NCI-H1048 (cell line): Measurements from ENCODE around the gene PDE4B.
"Not testable (repeated sequence)": the region's sequence is repeated elsewhere in the genome, so short reads cannot be mapped to it uniquely, and the experiment has no call there.

Experiments
- DNase-seq: peaks from one replicate; lab custom pipeline; 2025; lab: John Stamatoyannopoulos, UW

PDE4B gene

GRCh38 chr1:66313429-66313828 lies 520.7 kb downstream of the PDE4B start:
- no peak for DNase-seq

GRCh38 chr1:66315671-66316070 lies 523.0 kb downstream of the PDE4B start:
- DNase-seq = no peak

- DNase-seq = no peak
These were observed 524.0 kb downstream of the PDE4B start for GRCh38 chr1:66316464-66317247.

GRCh38 chr1:66317248-66317515 lies 524.5 kb downstream of the PDE4B start:
- no peak for DNase-seq

GRCh38 chr1:66320231-66320630 lies 527.5 kb downstream of the PDE4B start:
- DNase-seq = no peak

GRCh38 chr1:66322462-66322861 lies 529.8 kb downstream of the PDE4B start:
- not testable (repeated sequence) for DNase-seq

- no peak for DNase-seq
These were observed 531.4 kb downstream of the PDE4B start for GRCh38 chr1:66323958-66324625.

GRCh38 chr1:66325594-66326380 lies 533.1 kb downstream of the PDE4B start:
- DNase-seq = no peak

GRCh38 chr1:66326867-66327266 lies 534.2 kb downstream of the PDE4B start:
- no peak for DNase-seq

GRCh38 chr1:66327588-66327987 lies 534.9 kb downstream of the PDE4B start:
- no peak for DNase-seq

GRCh38 chr1:66328896-66329295 lies 536.2 kb downstream of the PDE4B start:
- DNase-seq = no peak

GRCh38 chr1:66330722-66331141 lies 538.0 kb downstream of the PDE4B start:
- DNase-seq = no peak

GRCh38 chr1:66331658-66332547 lies 539.2 kb downstream of the PDE4B start:
- no peak for DNase-seq

GRCh38 chr1:66332548-66332901 lies 539.8 kb downstream of the PDE4B start:
- no peak for DNase-seq

GRCh38 chr1:66333466-66334199 lies 540.9 kb downstream of the PDE4B start:
- no peak for DNase-seq

GRCh38 chr1:66334318-66334717 lies 541.6 kb downstream of the PDE4B start:
- DNase-seq = no peak

GRCh38 chr1:66335125-66335524 lies 542.4 kb downstream of the PDE4B start:
- no peak for DNase-seq

GRCh38 chr1:66335859-66336640 lies 543.4 kb downstream of the PDE4B start:
- DNase-seq = no peak

GRCh38 chr1:66336641-66336990 lies 543.9 kb downstream of the PDE4B start:
- no peak for DNase-seq

GRCh38 chr1:66337249-66337648 lies 544.6 kb downstream of the PDE4B start:
- DNase-seq = no peak

GRCh38 chr1:66339944-66340343 lies 547.2 kb downstream of the PDE4B start:
- DNase-seq = no peak
